Measurements from ENCODE around the gene CLHC1.
"Not testable (repeated sequence)": the region's sequence is repeated elsewhere in the genome, so short reads cannot be mapped to it uniquely, and the experiment has no call there.

CLHC1 gene

GRCh38 chr2:55228226-55228563 is 3.9 kb downstream of the CLHC1 start:
- no peaks in the 10 kb centered on the region for H3K36me3 ChIP-seq (ENCODE audit: control insufficient read depth, insufficient read depth, low read length)
- peaks cover under 1% of the 10 kb centered on the region for H3K4me1 ChIP-seq (ENCODE audit: control insufficient read depth, insufficient read depth, low read length)
- H3K4me3 ChIP-seq (ENCODE audit: low read length) = no peak overlapping the region
- no peak overlapping the region for H3K9ac ChIP-seq (ENCODE audit: low read length)
- H3K27me3 ChIP-seq (ENCODE audit: control insufficient read depth, insufficient read depth, low read length) = no peaks in the 10 kb centered on the region
- H3K9me3 ChIP-seq (ENCODE audit: control insufficient read depth, low read length) = no peaks in the 10 kb centered on the region

- H3K9me3 ChIP-seq (ENCODE audit: control insufficient read depth, low read length); H3K36me3 ChIP-seq (ENCODE audit: control insufficient read depth, insufficient read depth, low read length); H3K4me1 ChIP-seq (ENCODE audit: control insufficient read depth, insufficient read depth, low read length); H3K27me3 ChIP-seq (ENCODE audit: control insufficient read depth, insufficient read depth, low read length); H3K4me3 ChIP-seq (ENCODE audit: low read length); H3K9ac ChIP-seq (ENCODE audit: low read length): not testable (repeated sequence)
Measured at GRCh38 chr2:55227437-55228225, 4.5 kb downstream of the CLHC1 start.

GRCh38 chr2:55225481-55226020 is 6.5 kb downstream of the CLHC1 start:
- H3K4me3 ChIP-seq (ENCODE audit: low read length) = no peak overlapping the region
- H3K4me1 ChIP-seq (ENCODE audit: control insufficient read depth, insufficient read depth, low read length) = peaks cover 4% of the 10 kb centered on the region
- no peaks in the 10 kb centered on the region for H3K27me3 ChIP-seq (ENCODE audit: control insufficient read depth, insufficient read depth, low read length)
- H3K36me3 ChIP-seq (ENCODE audit: control insufficient read depth, insufficient read depth, low read length) = no peaks in the 10 kb centered on the region
- H3K9ac ChIP-seq (ENCODE audit: low read length) = no peak overlapping the region
- H3K9me3 ChIP-seq (ENCODE audit: control insufficient read depth, low read length) = no peaks in the 10 kb centered on the region

GRCh38 chr2:55224761-55225261 is 7.3 kb downstream of the CLHC1 start:
- Histone ChIP-seq H3K36me3 (ENCODE audit: control insufficient read depth, insufficient read depth, low read length) (no peaks in the 10 kb centered on the region), H3K9ac (ENCODE audit: low read length) (no peak overlapping the region), H3K27me3 (ENCODE audit: control insufficient read depth, insufficient read depth, low read length) (no peaks in the 10 kb centered on the region), H3K9me3 (ENCODE audit: control insufficient read depth, low read length) (no peaks in the 10 kb centered on the region), H3K4me3 (ENCODE audit: low read length) (no peak overlapping the region), H3K4me1 (ENCODE audit: control insufficient read depth, insufficient read depth, low read length) (peaks cover 4% of the 10 kb centered on the region)

GRCh38 chr2:55223958-55224760 is 7.9 kb downstream of the CLHC1 start:
- no peaks in the 10 kb centered on the region for H3K36me3 ChIP-seq (ENCODE audit: control insufficient read depth, insufficient read depth, low read length)
- peaks cover 4% of the 10 kb centered on the region for H3K4me1 ChIP-seq (ENCODE audit: control insufficient read depth, insufficient read depth, low read length)
- H3K9ac ChIP-seq (ENCODE audit: low read length) = peak overlapping the region; percentile 84
- H3K27me3 ChIP-seq (ENCODE audit: control insufficient read depth, insufficient read depth, low read length) = no peaks in the 10 kb centered on the region
- no peak overlapping the region for H3K4me3 ChIP-seq (ENCODE audit: low read length)
- H3K9me3 ChIP-seq (ENCODE audit: control insufficient read depth, low read length) = no peaks in the 10 kb centered on the region

- no peaks in the 10 kb centered on the region for H3K27me3 ChIP-seq (ENCODE audit: control insufficient read depth, insufficient read depth, low read length)
- no peak overlapping the region for H3K9ac ChIP-seq (ENCODE audit: low read length)
- H3K36me3 ChIP-seq (ENCODE audit: control insufficient read depth, insufficient read depth, low read length) = no peaks in the 10 kb centered on the region
- H3K4me1 ChIP-seq (ENCODE audit: control insufficient read depth, insufficient read depth, low read length) = no peaks in the 10 kb centered on the region
- H3K4me3 ChIP-seq (ENCODE audit: low read length) = no peak overlapping the region
- H3K9me3 ChIP-seq (ENCODE audit: control insufficient read depth, low read length) = no peaks in the 10 kb centered on the region
Measured at GRCh38 chr2:55213822-55214221, 18.3 kb downstream of the CLHC1 start.

GRCh38 chr2:55204950-55205349 is 27.1 kb downstream of the CLHC1 start:
- Histone ChIP-seq H3K9me3 (ENCODE audit: control insufficient read depth, low read length) (no peaks in the 10 kb centered on the region), H3K4me3 (ENCODE audit: low read length) (no peak overlapping the region), H3K36me3 (ENCODE audit: control insufficient read depth, insufficient read depth, low read length) (no peaks in the 10 kb centered on the region), H3K4me1 (ENCODE audit: control insufficient read depth, insufficient read depth, low read length) (no peaks in the 10 kb centered on the region), H3K27me3 (ENCODE audit: control insufficient read depth, insufficient read depth, low read length) (no peaks in the 10 kb centered on the region), H3K9ac (ENCODE audit: low read length) (no peak overlapping the region)

- Histone ChIP-seq H3K27me3 (ENCODE audit: control insufficient read depth, insufficient read depth, low read length) (no peaks in the 10 kb centered on the region), H3K36me3 (ENCODE audit: control insufficient read depth, insufficient read depth, low read length) (no peaks in the 10 kb centered on the region), H3K4me3 (ENCODE audit: low read length) (no peak overlapping the region), H3K9ac (ENCODE audit: low read length) (no peak overlapping the region), H3K9me3 (ENCODE audit: control insufficient read depth, low read length) (no peaks in the 10 kb centered on the region), H3K4me1 (ENCODE audit: control insufficient read depth, insufficient read depth, low read length) (no peaks in the 10 kb centered on the region)
Measured at GRCh38 chr2:55204536-55204935, 27.6 kb downstream of the CLHC1 start.

- Histone ChIP-seq H3K9ac (ENCODE audit: low read length) (no peak overlapping the region), H3K4me3 (ENCODE audit: low read length) (no peak overlapping the region), H3K9me3 (ENCODE audit: control insufficient read depth, low read length) (no peaks in the 10 kb centered on the region), H3K4me1 (ENCODE audit: control insufficient read depth, insufficient read depth, low read length) (no peaks in the 10 kb centered on the region), H3K36me3 (ENCODE audit: control insufficient read depth, insufficient read depth, low read length) (no peaks in the 10 kb centered on the region), H3K27me3 (ENCODE audit: control insufficient read depth, insufficient read depth, low read length) (no peaks in the 10 kb centered on the region)
Measured at GRCh38 chr2:55200416-55200815, 31.7 kb downstream of the CLHC1 start.

GRCh38 chr2:55196526-55196925 is 35.6 kb downstream of the CLHC1 start:
- H3K27me3 ChIP-seq (ENCODE audit: control insufficient read depth, insufficient read depth, low read length) = no peaks in the 10 kb centered on the region
- no peaks in the 10 kb centered on the region for H3K9me3 ChIP-seq (ENCODE audit: control insufficient read depth, low read length)
- no peaks in the 10 kb centered on the region for H3K36me3 ChIP-seq (ENCODE audit: control insufficient read depth, insufficient read depth, low read length)
- no peak overlapping the region for H3K9ac ChIP-seq (ENCODE audit: low read length)
- no peaks in the 10 kb centered on the region for H3K4me1 ChIP-seq (ENCODE audit: control insufficient read depth, insufficient read depth, low read length)
- H3K4me3 ChIP-seq (ENCODE audit: low read length) = no peak overlapping the region

GRCh38 chr2:55191888-55192287 is 40.2 kb downstream of the CLHC1 start:
- H3K9ac ChIP-seq (ENCODE audit: low read length); H3K9me3 ChIP-seq (ENCODE audit: control insufficient read depth, low read length); H3K27me3 ChIP-seq (ENCODE audit: control insufficient read depth, insufficient read depth, low read length); H3K4me3 ChIP-seq (ENCODE audit: low read length); H3K36me3 ChIP-seq (ENCODE audit: control insufficient read depth, insufficient read depth, low read length); H3K4me1 ChIP-seq (ENCODE audit: control insufficient read depth, insufficient read depth, low read length): not testable (repeated sequence)

- H3K36me3 ChIP-seq (ENCODE audit: control insufficient read depth, insufficient read depth, low read length); H3K4me1 ChIP-seq (ENCODE audit: control insufficient read depth, insufficient read depth, low read length); H3K9ac ChIP-seq (ENCODE audit: low read length); H3K27me3 ChIP-seq (ENCODE audit: control insufficient read depth, insufficient read depth, low read length); H3K4me3 ChIP-seq (ENCODE audit: low read length); H3K9me3 ChIP-seq (ENCODE audit: control insufficient read depth, low read length): not testable (repeated sequence)
Measured at GRCh38 chr2:55186837-55187236, 45.3 kb downstream of the CLHC1 start.

Measured in mucosa of stomach (tissue), 1 donor.